RCC 7860 (cell line): ENCODE results near the gene PHC2.

Source experiments
- DNase-seq: peaks from one replicate; pipeline ENCODE4 v3.0.0-alpha.2; 2015; ENCODE audit warnings: low spot score
- FAIRE-seq: peaks from 2 replicates; lab custom pipeline; 2012; peaks lifted over from hg19 to GRCh38; lab: Jason Lieb, UNC

Gene PHC2

GRCh38 chr1:33353531-33353930 lies 77.4 kb downstream of the PHC2 start:
- no peak for FAIRE-seq
- no peak for DNase-seq

DNA sequence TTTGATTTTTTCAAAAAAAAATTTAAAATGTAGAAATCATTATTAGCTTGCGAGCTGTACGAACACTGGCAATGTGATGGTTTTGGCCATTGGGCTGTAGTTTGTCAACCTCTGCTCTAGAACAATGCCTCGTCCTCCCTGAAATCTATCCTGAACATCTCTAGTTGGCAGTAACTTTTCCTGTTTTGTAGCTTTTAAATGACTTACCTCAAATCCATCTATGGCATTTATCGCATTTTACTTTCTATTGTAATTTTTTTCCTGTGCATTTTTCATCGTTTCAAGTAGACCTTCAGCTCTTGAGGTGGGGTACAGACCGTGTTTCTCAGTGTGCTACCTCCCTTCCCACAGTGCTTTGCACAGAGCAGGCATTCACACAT lies 79.6 kb downstream of the PHC2 start:
- DNase-seq (no peak), FAIRE-seq (no peak)

- FAIRE-seq, result no peak
These were observed 80.1 kb downstream of the PHC2 start for GRCh38 chr1:33350611-33351280.

DNA sequence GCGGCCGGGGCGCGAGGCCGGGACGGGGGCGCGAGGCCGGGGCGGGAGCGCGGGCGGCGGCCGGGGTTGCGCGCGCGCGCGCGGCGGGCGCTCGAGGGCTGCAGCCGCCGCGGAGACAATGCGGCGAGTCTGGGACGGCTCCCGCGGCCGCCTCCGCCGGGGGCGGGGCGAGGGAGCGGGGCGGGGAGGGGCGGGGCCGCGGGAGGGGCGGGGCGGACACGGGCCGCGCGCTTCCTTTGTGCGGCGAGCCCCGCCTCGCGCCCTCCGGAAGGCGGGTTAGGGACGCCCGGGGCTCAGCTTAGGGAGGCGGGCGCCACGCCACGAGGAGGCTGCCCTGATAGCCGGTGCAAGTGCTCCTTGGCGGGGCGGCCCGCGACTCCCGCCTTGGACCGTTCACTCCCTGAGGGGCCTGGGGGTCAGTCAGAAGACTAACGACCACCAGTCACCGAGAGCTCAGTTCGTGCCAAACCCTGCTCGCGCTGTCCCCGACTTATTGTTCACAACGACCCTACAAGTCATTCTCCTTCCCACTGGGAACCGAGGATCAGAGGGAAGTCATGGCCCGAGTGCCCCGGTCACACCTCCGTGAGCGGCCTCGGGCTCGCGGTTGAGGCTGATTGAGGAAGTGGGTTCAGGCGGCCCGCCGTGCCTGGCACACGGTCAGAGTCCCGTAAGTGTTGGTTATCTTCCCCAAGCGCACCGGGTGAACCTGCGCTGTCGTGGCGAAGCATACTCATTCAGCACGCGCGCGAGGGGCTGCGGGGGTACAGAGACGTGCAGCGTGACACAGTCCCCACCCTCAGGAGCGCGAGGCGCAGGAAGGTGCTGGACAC lies 80.9 kb downstream of the PHC2 start:
- peak; percentile 69 for DNase-seq
- FAIRE-seq, result no peak

More at GRCh38 chr1:33350611-33351280, 80.1 kb downstream of the PHC2 start:
- DNase-seq, result no peak

DNA sequence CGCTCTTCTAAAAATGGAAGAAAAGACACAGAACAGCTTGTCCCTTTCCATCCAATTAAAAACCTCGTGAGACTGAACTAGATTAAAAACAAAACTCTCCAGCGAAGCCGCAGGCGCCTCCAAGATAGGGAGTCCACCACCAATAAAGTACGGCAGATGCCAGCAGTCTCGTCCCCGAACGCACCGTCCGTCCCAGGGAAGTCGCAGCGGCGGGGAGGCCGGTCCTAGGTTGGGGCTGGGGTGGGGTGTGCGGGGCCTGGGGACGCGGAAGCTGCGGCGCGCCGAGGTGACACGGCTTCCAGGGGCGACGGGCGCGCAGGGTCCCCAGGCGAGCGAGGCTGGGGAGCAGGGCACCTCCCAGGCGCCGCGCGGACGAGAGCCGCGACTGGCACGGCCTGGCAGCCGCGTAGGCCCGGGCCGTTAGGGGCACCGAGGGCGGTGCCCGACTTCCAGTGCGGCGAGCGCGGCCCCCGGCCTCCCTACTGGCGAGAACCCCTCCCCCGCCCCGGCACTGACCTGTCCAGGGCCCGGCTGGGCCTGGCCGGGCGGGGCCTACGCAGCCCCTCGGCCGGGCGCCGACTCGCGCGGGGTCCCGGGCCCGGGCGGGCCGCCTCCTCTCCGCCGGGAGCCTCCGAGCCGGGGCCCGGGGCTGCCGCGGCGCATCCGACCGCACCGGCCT lies 81.7 kb downstream of the PHC2 start:
- no peak for DNase-seq

DNA sequence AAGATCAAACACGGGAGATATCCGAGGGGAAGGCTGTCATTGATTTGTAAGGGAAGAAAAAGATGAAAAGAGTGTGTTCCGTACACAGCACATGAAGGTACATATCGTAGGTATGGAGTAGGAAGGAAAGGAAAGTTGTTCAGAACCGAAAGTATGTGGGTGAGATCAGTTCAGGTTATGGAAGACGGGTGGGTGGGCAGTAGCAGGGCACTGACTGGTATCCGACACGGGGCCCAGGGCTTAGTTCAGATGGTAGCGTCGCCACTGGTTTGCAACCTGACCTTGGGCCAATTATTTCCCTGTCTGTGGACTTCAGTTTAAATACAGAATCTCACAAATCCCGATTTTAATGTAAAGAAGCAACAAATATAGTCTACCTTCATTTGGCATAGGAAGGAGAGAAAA lies 82.2 kb downstream of the PHC2 start:
- FAIRE-seq, result no peak
- peak; percentile 25 for DNase-seq

More for the DNA sequence above, 81.7 kb downstream of the PHC2 start:
- FAIRE-seq, result no peak

DNA sequence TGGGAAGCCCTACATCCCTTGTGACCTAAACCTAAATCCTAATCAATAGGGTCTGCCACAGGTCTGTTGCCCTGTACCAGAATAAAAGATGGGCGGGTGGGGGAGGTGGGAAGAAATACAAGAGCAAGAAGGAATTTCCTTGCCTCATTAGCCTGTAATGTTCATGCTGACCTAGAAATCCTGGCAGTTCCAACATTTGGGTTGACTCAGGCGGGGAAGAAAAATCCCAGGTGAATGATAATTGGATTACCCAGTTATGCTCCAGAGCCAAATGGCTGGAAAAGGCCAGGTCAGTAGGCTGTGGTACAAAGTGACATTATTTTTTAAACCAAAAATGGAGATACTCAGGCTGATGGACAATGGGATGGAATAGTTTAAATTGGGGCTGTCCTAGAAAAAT lies 82.7 kb downstream of the PHC2 start:
- peak; percentile 24 for FAIRE-seq
- DNase-seq, result peak; percentile 44

GRCh38 chr1:33347650-33347992 lies 83.3 kb downstream of the PHC2 start:
- DNase-seq, result no peak
- FAIRE-seq, result no peak

- FAIRE-seq (peak; percentile 95), DNase-seq (peak; percentile 97)
These were observed 83.8 kb downstream of the PHC2 start for GRCh38 chr1:33346927-33347649.

- DNase-seq (no peak), FAIRE-seq (no peak)
These were observed 84.4 kb downstream of the PHC2 start for GRCh38 chr1:33346533-33346926.

DNA sequence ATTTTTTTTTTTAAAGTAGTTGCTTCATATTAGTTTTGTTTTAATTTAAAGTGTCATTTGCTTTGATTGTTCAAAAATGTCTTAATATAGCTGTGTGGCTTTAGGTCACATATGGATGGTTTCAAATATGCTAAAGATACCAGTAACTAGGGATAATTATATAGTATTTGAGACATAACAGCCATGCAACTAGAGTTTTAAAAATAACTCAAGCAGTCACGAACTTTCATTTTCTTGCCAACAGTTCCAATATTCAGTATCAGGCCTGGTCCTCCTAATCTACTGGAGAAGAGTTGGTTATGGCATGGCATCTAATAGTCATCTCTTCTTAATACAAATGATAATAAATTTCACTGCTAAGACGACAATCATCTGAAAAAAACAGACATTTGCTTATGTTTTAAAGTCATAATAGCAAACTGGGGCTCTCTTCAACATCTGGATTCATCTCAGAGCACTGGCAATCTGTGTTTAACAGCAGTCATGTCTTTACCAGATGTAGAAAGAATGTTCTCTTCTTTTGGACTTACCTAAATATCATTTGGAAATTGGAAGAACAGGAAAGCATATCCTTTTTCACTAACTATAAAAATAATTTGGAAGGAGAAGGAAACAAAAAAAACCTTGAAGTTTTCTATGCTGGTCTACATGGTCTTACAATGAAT lies 85.9 kb downstream of the PHC2 start:
- no peak for FAIRE-seq
- no peak for DNase-seq

DNA sequence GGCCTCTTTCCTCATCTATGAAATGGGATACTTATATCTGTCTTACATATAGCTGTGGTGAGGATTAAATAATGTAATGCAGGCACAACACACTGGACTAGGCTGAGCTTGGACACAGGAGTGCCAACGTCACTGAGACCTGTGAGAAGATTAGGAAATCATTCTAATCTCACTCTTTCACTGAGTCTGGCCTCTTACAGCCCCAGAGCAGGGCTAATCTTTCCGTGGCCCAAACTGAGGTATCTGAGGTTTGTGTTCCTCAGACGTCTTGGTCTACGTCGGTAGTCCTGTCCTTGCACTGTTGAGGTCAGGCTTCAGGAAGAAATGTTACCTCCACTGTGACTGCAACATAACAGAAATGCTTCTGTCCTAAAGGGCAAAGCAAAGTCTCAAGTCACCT lies 87.4 kb downstream of the PHC2 start:
- no peak for DNase-seq
- no peak for FAIRE-seq

DNA sequence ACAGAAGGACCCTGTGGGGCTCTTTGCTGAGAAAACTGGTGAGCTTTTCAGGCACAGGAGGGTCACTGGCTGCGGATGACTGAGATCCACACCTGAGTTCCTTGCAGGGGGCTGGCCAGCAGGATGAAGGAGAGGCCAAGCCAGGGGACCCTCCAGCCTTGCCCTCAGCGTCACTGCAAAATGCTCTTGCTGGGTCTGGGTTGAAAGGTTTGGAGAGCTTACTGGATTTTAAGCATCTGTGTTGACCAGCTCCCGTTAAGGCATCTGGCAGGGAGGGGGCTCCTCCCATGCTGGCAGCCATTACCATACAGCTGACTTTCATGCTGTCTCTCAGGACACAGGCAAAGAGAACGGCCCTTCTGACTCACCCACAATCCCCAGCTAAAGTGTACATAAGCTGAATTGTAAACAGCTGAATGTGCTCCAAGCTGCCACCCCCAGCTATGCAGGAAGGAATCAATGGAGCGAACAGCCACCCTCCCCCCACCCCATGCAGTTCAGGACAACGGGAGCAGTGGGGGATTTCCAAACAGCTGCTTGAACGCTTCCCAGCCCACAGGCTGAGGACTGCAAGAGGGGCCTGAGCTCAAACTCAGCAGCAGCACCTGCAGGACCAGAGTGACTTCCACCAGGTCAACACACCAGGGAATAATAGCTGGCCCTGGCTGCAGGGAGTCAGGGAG lies 88.7 kb downstream of the PHC2 start:
- DNase-seq, result peak; percentile 93
- FAIRE-seq, result peak; percentile 89

GRCh38 chr1:33341190-33341589 lies 89.7 kb downstream of the PHC2 start:
- DNase-seq, result no peak
- no peak for FAIRE-seq

DNA sequence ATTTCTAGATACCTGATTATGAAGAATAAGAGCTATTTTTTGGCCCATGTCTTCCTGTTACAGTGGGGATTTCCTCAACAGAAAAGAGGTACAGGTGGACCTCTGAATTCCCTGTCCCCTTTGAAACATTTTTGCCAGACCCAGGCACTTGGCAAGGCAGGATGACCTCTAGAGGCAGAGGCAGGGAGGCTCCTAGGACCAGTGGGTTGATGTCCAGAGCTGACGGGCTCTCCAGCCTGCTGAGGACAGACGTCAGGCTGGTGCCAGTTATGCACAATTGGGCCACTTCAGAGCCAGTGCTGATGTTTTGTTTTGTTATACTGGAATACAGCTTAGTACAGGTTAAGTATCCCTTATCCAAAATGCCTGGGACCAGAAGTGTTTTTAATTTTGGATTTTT lies 91.5 kb downstream of the PHC2 start:
- FAIRE-seq (no peak), DNase-seq (no peak)

DNA sequence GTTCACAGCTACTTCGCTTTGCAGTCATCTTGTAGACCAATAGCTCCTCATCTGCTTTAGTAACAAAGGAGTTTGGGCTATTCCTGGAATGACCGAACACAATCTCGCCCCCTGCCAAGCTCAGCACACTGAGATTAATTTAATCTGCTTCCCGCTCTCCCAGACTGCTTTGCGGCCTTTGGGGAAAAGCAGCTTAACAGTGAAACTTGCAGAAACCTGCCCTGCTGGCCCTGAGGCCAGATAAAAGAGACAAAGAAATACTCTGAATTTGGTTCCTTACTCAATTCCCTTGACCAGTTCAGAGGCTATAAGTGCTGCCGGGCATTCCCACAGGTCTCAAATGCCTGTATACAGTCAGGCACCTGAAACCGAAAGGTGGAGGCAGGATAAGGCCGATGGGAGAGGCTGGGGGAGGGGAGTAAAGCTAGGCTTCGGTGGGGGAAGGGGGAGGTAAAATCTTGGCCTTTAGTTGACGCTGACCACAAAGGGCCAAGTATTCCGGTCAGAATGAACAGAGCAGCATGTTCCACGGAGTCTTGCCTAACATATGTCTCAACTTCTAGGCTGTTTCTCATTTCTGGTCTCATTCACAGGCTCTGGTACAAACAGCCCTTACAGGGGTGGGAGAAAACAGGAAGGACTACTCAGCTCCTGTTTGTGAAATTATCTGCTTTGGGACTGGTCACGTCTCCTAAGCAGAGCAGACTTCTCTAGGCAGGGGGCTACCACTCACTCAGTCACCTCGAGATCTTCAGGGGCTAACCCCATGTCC lies 92.3 kb downstream of the PHC2 start:
- no peak for FAIRE-seq
- no peak for DNase-seq

DNA sequence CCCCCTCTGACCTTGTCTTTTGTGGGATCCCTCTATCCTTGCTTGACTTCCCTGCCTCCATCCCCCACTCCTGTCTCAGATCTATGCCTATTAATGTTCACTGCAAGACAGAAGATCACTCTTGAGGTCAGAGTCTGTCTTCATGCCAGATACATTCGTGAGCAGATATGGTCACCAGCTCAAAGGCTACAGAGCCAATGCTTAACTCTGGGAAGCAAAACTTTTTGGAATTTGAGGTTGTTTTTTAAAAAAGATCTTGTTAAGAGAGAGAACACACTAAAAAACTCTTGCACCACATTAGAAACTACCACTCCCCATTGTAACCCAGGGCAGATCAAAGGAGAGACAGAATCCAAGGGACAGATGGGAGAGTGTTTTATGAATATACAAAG lies 92.9 kb downstream of the PHC2 start:
- DNase-seq, result no peak
- FAIRE-seq, result no peak

DNA sequence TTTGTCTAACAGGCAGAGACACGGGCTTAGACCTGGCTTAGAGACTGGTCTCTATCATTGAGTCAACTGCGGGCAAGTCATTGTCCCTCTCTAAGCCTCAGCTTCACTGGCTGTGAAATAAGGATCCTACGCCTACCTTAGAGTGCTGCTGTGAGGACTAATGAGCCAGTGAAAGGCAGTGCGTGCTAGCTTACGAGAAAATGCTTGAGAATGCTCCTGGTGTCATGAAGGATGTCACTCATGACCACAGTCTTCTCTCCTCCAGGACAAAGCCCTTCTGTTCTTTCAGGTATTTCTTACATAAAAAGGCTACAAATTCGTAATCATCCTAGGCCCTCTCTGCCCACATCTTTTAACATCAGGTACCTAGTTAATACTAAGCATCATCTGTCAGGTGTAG lies 93.5 kb downstream of the PHC2 start:
- no peak for FAIRE-seq
- no peak for DNase-seq

GRCh38 chr1:33336580-33336979 lies 94.3 kb downstream of the PHC2 start:
- DNase-seq (no peak), FAIRE-seq (no peak)
